ENCODE measurements around the gene IFNK.

DNA sequence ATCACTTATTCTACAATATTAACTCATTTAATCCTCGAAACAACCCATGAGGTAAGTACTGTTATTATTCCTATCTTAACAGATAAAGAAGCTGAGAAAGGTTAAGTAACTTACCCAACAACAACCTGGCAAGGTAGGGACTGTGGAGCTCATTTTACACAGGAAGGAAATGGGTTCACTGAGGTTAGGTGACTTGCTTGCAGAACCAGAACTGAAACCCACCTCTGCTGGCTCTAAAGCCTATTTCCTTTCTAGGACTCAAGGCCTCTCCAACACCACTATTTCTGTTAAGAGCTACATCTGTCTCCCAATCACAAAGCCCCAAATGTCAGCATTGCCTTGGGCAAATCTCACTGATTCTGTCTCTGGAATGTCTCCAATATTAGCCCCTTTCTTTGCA, 38.9 kb upstream of the IFNK start:
- TF ChIP-seq, protein P1, sequence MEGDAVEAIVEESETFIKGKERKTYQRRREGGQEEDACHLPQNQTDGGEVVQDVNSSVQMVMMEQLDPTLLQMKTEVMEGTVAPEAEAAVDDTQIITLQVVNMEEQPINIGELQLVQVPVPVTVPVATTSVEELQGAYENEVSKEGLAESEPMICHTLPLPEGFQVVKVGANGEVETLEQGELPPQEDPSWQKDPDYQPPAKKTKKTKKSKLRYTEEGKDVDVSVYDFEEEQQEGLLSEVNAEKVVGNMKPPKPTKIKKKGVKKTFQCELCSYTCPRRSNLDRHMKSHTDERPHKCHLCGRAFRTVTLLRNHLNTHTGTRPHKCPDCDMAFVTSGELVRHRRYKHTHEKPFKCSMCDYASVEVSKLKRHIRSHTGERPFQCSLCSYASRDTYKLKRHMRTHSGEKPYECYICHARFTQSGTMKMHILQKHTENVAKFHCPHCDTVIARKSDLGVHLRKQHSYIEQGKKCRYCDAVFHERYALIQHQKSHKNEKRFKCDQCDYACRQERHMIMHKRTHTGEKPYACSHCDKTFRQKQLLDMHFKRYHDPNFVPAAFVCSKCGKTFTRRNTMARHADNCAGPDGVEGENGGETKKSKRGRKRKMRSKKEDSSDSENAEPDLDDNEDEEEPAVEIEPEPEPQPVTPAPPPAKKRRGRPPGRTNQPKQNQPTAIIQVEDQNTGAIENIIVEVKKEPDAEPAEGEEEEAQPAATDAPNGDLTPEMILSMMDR (IDR thresholded peaks at IDR 0.05): no peak
- no peak for TF ChIP-seq POLR2A (IDR thresholded peaks at IDR 0.05)

Measured in heart left ventricle (tissue), 13 donors.